GM12878 (cell line): ENCODE results near the gene EFCAB9.

Source experiments
- DPF2 ChIP-seq: fragments of 450-650 bp; IDR thresholded peaks from 2 replicates; pipeline ENCODE4 v1.6.1; 2017; ENCODE audit warnings: mild to moderate bottlenecking
- EZH2 ChIP-seq: IDR thresholded peaks from 2 replicates; pipeline ENCODE4 v1.6.1; 2012; ENCODE audit warnings: low read depth, mild to moderate bottlenecking, control low read depth, inconsistent platforms, low read length, borderline replicate concordance; ENCODE audit not compliant: control insufficient read depth
- POLR2A ChIP-seq: IDR thresholded peaks from 2 replicates; pipeline ENCODE4 v1.6.1; 2011; ENCODE audit warnings: low read depth, mild to moderate bottlenecking, low read length
- RCOR1 ChIP-seq: conservative IDR thresholded peaks from 2 replicates; pipeline ENCODE4 v1.6.1; 2012; ENCODE audit warnings: low read depth, low read length, improper control_type of control experiment
- RFX5 ChIP-seq: IDR thresholded peaks from 2 replicates; pipeline ENCODE4 v1.6.1; 2011; ENCODE audit warnings: low read depth, low read length, improper control_type of control experiment
- SIN3A ChIP-seq: IDR thresholded peaks from 2 replicates; pipeline ENCODE4 v1.6.1; 2012; ENCODE audit warnings: low read depth, low read length, improper control_type of control experiment
- SUZ12 ChIP-seq: fragments of 200-600 bp; sonication (generic); IDR thresholded peaks from one replicate; pipeline ENCODE4 v1.6.1; 2018; ENCODE audit warnings: antibody characterized with exemption, mild to moderate bottlenecking; ENCODE audit not compliant: unreplicated experiment
- ZNF384 ChIP-seq: IDR thresholded peaks from 2 replicates; pipeline ENCODE4 v1.6.1; 2012; ENCODE audit warnings: low read depth, mild to moderate bottlenecking, low read length, improper control_type of control experiment, borderline replicate concordance
- TF ChIP-seq, protein P1 (sequence below), 3 experiments: IDR thresholded peaks in 2 of 3; conservative IDR thresholded peaks in 1 of 3; 2 replicates each; pipeline ENCODE4 v1.5.1; 2011; ENCODE audit warnings: low read depth in 3 of 3, low read length in 3 of 3, mild to moderate bottlenecking in 3 of 3, control low read depth in 2 of 3, moderate library complexity in 2 of 3, inconsistent platforms in 1 of 3, mixed read lengths in 1 of 3; ENCODE audit not compliant: control insufficient read depth in 2 of 3, insufficient read depth in 1 of 3; ENCODE audit errors: extremely low read depth in 1 of 3
- TF ChIP-seq, protein P2 (sequence below): fragments of 450-650 bp; IDR thresholded peaks from 2 replicates; pipeline ENCODE4 v1.6.1; 2017; ENCODE audit warnings: mild to moderate bottlenecking, moderate library complexity
- TF ChIP-seq, protein P3 (sequence below): IDR thresholded peaks from 2 replicates; pipeline ENCODE4 v1.6.1; 2012; ENCODE audit warnings: low read depth, low read length, improper control_type of control experiment

DNA sequence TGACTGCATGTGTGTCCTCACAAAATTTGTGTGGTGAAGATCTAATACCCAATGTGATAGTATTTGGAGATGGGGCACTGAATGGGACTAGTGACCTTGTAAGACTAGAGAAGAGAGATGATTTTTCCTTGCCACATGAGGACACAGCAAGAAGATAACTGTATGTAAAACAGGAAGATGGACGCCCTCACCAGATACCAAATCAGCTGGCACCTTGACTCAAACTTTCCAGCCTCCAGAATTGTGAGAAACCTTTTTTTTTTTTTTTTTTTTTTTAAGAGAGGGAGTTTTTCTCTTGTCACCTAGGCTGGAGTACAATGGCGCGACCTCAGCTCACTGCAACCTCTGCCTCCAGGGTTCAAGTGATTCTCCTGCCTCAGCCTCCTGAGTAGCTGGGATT, 49.3 kb downstream of the EFCAB9 start:
- no peak for TF ChIP-seq DPF2
- TF ChIP-seq, protein P1, sequence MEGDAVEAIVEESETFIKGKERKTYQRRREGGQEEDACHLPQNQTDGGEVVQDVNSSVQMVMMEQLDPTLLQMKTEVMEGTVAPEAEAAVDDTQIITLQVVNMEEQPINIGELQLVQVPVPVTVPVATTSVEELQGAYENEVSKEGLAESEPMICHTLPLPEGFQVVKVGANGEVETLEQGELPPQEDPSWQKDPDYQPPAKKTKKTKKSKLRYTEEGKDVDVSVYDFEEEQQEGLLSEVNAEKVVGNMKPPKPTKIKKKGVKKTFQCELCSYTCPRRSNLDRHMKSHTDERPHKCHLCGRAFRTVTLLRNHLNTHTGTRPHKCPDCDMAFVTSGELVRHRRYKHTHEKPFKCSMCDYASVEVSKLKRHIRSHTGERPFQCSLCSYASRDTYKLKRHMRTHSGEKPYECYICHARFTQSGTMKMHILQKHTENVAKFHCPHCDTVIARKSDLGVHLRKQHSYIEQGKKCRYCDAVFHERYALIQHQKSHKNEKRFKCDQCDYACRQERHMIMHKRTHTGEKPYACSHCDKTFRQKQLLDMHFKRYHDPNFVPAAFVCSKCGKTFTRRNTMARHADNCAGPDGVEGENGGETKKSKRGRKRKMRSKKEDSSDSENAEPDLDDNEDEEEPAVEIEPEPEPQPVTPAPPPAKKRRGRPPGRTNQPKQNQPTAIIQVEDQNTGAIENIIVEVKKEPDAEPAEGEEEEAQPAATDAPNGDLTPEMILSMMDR (IDR thresholded peaks at IDR 0.05 in 2 of 3, conservative IDR thresholded peaks at IDR 0.05 in 1 of 3; ENCODE audit: control insufficient read depth in 2 of 3, extremely low read depth in 1 of 3, insufficient read depth in 1 of 3, low read depth in 3 of 3, low read length in 3 of 3), result no peak
- no peak for TF ChIP-seq EZH2
- TF ChIP-seq RFX5, result no peak
- no peak for TF ChIP-seq SIN3A
- TF ChIP-seq ZNF384, result no peak
- no peak for TF ChIP-seq POLR2A
- TF ChIP-seq, protein P2, sequence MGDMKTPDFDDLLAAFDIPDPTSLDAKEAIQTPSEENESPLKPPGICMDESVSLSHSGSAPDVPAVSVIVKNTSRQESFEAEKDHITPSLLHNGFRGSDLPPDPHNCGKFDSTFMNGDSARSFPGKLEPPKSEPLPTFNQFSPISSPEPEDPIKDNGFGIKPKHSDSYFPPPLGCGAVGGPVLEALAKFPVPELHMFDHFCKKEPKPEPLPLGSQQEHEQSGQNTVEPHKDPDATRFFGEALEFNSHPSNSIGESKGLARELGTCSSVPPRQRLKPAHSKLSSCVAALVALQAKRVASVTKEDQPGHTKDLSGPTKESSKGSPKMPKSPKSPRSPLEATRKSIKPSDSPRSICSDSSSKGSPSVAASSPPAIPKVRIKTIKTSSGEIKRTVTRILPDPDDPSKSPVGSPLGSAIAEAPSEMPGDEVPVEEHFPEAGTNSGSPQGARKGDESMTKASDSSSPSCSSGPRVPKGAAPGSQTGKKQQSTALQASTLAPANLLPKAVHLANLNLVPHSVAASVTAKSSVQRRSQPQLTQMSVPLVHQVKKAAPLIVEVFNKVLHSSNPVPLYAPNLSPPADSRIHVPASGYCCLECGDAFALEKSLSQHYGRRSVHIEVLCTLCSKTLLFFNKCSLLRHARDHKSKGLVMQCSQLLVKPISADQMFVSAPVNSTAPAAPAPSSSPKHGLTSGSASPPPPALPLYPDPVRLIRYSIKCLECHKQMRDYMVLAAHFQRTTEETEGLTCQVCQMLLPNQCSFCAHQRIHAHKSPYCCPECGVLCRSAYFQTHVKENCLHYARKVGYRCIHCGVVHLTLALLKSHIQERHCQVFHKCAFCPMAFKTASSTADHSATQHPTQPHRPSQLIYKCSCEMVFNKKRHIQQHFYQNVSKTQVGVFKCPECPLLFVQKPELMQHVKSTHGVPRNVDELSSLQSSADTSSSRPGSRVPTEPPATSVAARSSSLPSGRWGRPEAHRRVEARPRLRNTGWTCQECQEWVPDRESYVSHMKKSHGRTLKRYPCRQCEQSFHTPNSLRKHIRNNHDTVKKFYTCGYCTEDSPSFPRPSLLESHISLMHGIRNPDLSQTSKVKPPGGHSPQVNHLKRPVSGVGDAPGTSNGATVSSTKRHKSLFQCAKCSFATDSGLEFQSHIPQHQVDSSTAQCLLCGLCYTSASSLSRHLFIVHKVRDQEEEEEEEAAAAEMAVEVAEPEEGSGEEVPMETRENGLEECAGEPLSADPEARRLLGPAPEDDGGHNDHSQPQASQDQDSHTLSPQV, result no peak
- TF ChIP-seq, protein P3, sequence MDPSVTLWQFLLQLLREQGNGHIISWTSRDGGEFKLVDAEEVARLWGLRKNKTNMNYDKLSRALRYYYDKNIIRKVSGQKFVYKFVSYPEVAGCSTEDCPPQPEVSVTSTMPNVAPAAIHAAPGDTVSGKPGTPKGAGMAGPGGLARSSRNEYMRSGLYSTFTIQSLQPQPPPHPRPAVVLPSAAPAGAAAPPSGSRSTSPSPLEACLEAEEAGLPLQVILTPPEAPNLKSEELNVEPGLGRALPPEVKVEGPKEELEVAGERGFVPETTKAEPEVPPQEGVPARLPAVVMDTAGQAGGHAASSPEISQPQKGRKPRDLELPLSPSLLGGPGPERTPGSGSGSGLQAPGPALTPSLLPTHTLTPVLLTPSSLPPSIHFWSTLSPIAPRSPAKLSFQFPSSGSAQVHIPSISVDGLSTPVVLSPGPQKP, result no peak
- TF ChIP-seq RCOR1, result no peak
- no peak for TF ChIP-seq SUZ12
